ENCODE data around the gene WNT5B.

- no peak for TF ChIP-seq CTCF (IDR thresholded peaks at IDR 0.05)
- no peak for TF ChIP-seq POLR2A (IDR thresholded peaks at IDR 0.05)
Measured at GRCh38 chr12:1611803-1612572, 17.0 kb upstream of the WNT5B start.

All from esophagus squamous epithelium (tissue), 4 donors.